HFFc6 (cell line): ENCODE measurements around the gene CYP4F2. TPM values are rescaled to one million over a fixed set of nuclear protein-coding genes. Genes with fewer than 3 reads are reported as not detected.
"Not testable (repeated sequence)": the region's sequence is repeated elsewhere in the genome, so short reads cannot be mapped to it uniquely, and the experiment has no call there.

ENCODE experiments used
- DNase-seq: peaks from one replicate; pipeline ENCODE4 v3.0.0-alpha.2; 2018
- H3K27ac Mint-ChIP-seq: 2 replicates; pipeline ENCODE4 v1.8.0; 2020; ENCODE audit warnings: mild to moderate bottlenecking, mixed read lengths
- H3K27me3 Mint-ChIP-seq: 2 replicates; pipeline ENCODE4 v1.8.0; 2021; ENCODE audit warnings: mild to moderate bottlenecking, moderate library complexity, mixed read lengths; ENCODE audit not compliant: insufficient read depth
- H3K36me3 Mint-ChIP-seq: 2 replicates; pipeline ENCODE4 v1.8.0; 2021; ENCODE audit warnings: low read depth, mixed read lengths
- H3K4me1 Mint-ChIP-seq: 2 replicates; pipeline ENCODE4 v1.8.0; 2020; ENCODE audit warnings: low read depth, mixed read lengths
- H3K4me3 Mint-ChIP-seq: 2 replicates; pipeline ENCODE4 v1.8.0; 2020; ENCODE audit warnings: mild to moderate bottlenecking, moderate library complexity, mixed read lengths
- H3K9me3 Mint-ChIP-seq: 2 replicates; pipeline ENCODE4 v1.8.0; 2020; ENCODE audit warnings: mild to moderate bottlenecking, mixed read lengths
- total RNA-seq, 6 experiments: library from RNA; stranded (reverse); fragmentation: NEBNext Ultra II Directional; extraction: Animal tissue kit (Norgen Biotek cat#: 25700); gene quantifications; 2 replicates in 1 of 6; 3 replicates in 5 of 6; pipeline ENCODE4 v1.2.3, GENCODE V29; 2021
- TF ChIP-seq, protein P1 (sequence below): fragments of 200-600 bp; sonication (generic); IDR thresholded peaks from 2 replicates; pipeline ENCODE4 v1.5.0; 2021; ENCODE audit warnings: antibody characterized with exemption, mild to moderate bottlenecking

Gene CYP4F2
- total RNA-seq, 6 experiments from 2014 or later = not detected

DNA sequence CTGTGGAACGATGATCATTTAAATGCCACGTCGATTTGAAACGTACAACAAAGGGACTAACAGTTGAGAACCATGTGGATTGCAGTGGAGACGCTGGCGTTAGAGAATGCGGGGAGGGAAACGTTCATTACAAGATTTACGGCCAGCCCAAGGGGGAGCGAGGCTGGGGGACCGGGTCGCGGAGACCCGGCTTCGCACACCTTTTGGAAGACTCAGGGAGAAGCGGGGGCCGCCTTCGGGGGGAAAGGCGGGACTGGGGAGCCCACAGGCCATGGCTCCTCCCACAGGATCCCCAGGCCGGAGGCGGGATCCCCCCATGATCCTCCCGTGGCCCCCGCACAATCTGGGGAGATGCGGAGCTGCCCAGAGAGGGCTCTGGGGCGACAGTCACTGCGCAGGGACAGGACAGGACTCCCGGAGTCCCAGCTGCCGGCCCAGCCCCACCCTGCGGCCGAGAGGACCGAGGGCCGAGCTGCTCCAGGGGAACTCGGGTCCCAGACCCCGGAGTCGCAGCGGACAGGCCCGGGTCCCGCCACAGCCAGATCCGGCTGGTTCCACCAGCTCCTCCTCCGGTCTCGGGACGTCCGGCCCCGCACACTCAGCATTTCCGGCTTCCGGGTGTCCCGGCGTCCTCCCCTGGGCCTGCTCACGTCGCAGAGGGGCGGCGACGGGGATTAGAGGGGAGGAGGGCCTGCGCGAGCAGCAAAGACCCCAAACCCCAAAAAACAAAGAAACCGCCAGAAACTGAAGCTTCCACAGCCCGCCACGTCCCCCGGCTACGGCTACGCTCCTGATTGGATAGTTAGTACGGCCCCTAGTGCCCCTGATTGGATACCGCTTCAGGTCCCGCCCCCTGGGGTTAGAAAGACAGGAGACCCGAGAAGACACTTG is 61.3 kb downstream of the CYP4F2 start:
- Mint-ChIP-seq H3K4me3 (peak overlapping the region; percentile 86), H3K27ac (peak overlapping the region; percentile 93), H3K27me3 (no peaks in the 10 kb centered on the region; the same call in 1 of the 2 replicates), H3K4me1 (peaks cover 15% of the 10 kb centered on the region), H3K9me3 (no peaks in the 10 kb centered on the region), H3K36me3 (0 out of 2 replicates have a peak, but pooled peaks cover 4% of the 10 kb centered on the region)
- DNase-seq = peak; percentile 82
- TF ChIP-seq, protein P1, sequence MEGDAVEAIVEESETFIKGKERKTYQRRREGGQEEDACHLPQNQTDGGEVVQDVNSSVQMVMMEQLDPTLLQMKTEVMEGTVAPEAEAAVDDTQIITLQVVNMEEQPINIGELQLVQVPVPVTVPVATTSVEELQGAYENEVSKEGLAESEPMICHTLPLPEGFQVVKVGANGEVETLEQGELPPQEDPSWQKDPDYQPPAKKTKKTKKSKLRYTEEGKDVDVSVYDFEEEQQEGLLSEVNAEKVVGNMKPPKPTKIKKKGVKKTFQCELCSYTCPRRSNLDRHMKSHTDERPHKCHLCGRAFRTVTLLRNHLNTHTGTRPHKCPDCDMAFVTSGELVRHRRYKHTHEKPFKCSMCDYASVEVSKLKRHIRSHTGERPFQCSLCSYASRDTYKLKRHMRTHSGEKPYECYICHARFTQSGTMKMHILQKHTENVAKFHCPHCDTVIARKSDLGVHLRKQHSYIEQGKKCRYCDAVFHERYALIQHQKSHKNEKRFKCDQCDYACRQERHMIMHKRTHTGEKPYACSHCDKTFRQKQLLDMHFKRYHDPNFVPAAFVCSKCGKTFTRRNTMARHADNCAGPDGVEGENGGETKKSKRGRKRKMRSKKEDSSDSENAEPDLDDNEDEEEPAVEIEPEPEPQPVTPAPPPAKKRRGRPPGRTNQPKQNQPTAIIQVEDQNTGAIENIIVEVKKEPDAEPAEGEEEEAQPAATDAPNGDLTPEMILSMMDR = peak; percentile 12; the same call in 1 of the 2 replicates

DNA sequence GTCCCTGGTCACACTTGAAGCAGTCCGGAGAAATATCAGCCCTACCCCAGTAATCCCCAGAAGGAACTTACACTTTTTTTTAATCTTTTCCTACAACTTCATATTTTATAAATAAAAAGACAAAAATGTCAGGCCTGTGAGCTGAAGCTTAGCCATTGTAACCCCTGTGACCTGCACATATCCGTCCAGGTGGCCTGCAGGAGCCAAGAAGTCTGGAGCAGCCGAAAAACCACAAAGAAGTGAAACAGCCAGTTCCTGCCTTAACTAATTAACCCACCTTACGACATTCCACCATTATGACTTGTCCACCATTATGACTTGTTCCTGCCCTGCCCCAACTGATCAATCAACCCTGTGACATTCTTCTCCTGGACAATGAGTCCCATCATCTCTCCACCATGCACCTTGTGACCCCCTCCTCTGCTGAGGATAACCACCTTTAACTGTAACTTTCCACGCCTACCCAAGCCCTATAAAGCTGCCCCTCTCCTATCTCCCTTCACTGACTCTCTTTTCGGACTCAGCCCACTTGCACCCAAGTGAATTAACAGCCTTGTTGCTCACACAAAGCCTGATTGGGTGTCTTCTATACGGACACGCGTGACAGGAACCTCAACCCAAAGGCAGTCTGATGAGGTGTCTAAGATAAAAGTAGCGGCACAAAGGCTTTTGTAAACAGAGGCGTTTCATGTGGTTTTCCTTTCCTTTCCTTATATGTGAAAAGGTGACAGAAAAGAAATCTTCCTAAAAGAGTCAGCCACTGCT is 62.1 kb downstream of the CYP4F2 start:
- Mint-ChIP-seq H3K4me1 (peaks cover 15% of the 10 kb centered on the region), H3K4me3 (peak overlapping the region; percentile 86), H3K27ac (peak overlapping the region; percentile 93)
- not testable (repeated sequence) for H3K9me3 Mint-ChIP-seq, H3K27me3 Mint-ChIP-seq, DNase-seq, H3K36me3 Mint-ChIP-seq

DNA sequence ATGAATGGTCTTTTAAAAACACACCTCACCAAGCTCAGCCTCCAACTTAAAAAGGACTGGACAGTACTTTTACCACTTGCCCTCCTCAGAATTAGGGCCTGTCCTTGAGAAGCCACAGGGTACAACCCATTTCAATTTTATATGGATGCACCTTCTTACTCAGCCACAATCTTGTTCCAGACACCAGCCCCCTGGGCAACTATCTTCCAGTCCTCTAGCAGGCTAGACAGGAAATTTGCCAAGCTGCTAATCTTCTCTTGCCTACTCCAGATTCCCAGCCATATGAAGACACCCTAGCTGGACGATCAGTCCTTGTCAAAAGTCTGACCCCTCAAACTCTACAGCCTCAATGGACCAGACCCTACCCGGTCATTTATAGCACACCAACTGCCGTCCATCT is 63.6 kb downstream of the CYP4F2 start:
- not testable (repeated sequence) for H3K4me3 Mint-ChIP-seq, H3K9me3 Mint-ChIP-seq, H3K27me3 Mint-ChIP-seq, H3K36me3 Mint-ChIP-seq, H3K27ac Mint-ChIP-seq, DNase-seq
- peaks cover 15% of the 10 kb centered on the region for H3K4me1 Mint-ChIP-seq

DNA sequence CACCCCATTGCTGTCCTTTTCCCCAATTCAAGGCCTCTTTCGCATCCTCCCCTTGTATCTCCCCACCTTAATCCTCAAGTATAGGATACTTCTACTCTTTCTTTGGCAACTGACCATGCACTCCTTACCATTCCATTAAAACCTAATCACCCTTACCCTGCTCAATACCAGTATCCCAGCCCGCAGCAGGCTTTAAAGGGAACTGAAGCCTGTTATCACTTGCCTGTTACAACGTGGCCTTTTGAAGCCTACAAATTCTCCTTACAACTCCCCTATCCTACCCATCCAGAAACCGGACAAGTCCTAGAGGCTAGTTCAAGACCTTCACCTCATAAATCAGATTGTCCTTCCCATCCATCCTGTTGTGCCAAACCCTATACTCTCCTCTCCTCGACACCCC is 66.2 kb downstream of the CYP4F2 start:
- Mint-ChIP-seq H3K9me3 (peaks cover 12% of the 10 kb centered on the region; the same call in 1 of the 2 replicates), H3K27ac (no peak overlapping the region), H3K4me1 (peaks cover 8% of the 10 kb centered on the region), H3K4me3 (no peak overlapping the region), H3K27me3 (no peaks in the 10 kb centered on the region; the same call in 1 of the 2 replicates), H3K36me3 (0 out of 2 replicates have a peak, but pooled peaks cover 4% of the 10 kb centered on the region)
- DNase-seq = no peak
- TF ChIP-seq, protein P1 = no peak

DNA sequence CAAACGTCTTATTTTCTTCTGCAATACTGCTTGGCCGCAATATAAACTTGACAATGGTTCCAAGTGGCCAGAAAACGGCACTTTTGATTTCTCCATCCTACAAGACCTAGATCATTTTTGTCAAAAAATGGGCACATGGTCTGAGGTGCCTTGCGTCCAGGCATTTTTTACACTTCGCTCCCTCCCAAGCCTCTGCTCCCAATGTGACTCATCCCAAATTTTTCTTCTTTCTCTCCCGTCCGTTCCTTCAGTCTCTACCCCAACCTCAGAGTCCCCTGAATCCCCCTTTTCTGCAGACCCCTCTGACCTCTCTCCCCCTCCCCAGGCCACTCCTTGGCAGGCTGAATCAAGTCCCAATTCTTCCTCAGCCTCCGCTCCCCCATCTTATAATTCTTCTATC is 68.1 kb downstream of the CYP4F2 start:
- peaks cover 13% of the 10 kb centered on the region; the same call in 1 of the 2 replicates for H3K9me3 Mint-ChIP-seq
- no peak overlapping the region for H3K4me3 Mint-ChIP-seq
- H3K36me3 Mint-ChIP-seq = no peaks in the 10 kb centered on the region
- no peak for DNase-seq
- no peaks in the 10 kb centered on the region for H3K27me3 Mint-ChIP-seq
- H3K27ac Mint-ChIP-seq = no peak overlapping the region
- H3K4me1 Mint-ChIP-seq = no peaks in the 10 kb centered on the region
- TF ChIP-seq, protein P1 = no peak

DNA sequence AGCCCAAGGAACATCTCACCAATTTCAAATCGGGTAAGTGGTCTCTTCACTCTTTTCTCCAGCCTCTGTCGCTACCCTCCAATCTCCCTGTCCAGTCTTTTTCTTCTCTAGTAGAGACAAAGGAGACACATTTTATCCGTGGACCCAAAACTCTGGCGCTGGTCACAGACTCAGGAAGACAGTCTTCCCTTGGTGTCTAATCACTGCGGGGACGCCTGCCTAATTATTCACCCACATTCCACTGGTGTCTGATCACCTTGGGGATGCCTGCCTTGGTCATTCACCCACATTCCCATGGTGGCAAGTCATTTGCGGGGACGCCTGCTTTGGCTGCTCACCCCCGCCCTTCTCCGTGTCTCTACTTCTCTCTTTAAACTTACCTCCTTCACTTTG is 68.6 kb downstream of the CYP4F2 start:
- Mint-ChIP-seq H3K9me3 (peaks cover 16% of the 10 kb centered on the region; the same call in 1 of the 2 replicates), H3K36me3 (no peaks in the 10 kb centered on the region)

DNA sequence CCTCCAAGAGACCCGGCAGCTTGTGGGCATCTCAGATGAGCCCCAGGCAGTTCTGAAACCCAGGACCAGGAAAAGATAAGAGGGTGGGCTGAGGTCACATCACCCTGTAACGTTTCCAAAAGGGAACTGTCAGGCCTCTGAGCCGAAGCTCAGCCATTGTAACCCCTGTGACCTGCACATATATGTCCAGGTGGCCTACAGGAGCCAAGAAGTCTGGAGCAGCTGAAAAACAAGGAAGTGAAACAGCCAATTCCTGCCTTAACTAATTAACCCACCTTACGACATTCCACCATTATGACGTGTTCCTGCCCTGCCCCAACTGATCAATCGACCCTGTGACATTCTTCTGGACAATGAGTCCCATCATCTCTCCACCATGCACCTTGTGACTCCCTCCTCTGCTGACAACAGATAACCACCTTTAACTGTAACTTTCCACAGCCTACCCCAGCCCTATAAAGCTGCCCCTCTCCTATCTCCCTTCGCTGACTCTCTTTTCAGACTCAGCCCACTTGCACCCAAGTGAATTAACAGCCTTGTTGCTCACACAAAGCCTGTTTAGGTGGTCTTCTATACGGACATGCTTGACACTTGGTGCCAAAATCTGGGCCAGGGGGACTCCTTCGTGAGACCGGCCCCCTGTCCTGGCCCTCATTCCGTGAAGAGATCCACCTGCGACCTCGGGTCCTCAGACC is 69.1 kb downstream of the CYP4F2 start:
- H3K9me3 Mint-ChIP-seq = peaks cover 16% of the 10 kb centered on the region; the same call in 1 of the 2 replicates
- not testable (repeated sequence) for H3K4me3 Mint-ChIP-seq, H3K4me1 Mint-ChIP-seq, H3K36me3 Mint-ChIP-seq, H3K27ac Mint-ChIP-seq, H3K27me3 Mint-ChIP-seq, DNase-seq

More for the DNA sequence above, 68.6 kb downstream of the CYP4F2 start:
- H3K27ac Mint-ChIP-seq = no peak overlapping the region
- DNase-seq = no peak
- no peaks in the 10 kb centered on the region for H3K4me1 Mint-ChIP-seq
- TF ChIP-seq, protein P1 = no peak
- H3K4me3 Mint-ChIP-seq = no peak overlapping the region
- H3K27me3 Mint-ChIP-seq = no peaks in the 10 kb centered on the region
